IMR-90 (cell line): ENCODE data around the gene FGR. TPM values are rescaled to one million over a fixed set of nuclear protein-coding genes. Genes with fewer than 3 reads are reported as not detected.

ENCODE experiments used
- ATAC-seq: fragments of 200-7000 bp; cut with Tn5 transposase; 2 replicates; pipeline ENCODE4 v1.9.1; 2020; ENCODE audit warnings: low read depth, mild to moderate bottlenecking, moderate library complexity
- BruUV-seq: library from RNA; stranded (reverse); fragments of 400-500 nt; replicated peaks from 2 replicates; lab custom pipeline; 2021; lab: Mats Ljungman, UMichigan
- CTCF ChIA-PET: fragments of 300-600 bp; formaldehyde crosslinking; extraction: SDS; loops from one replicate; lab custom pipeline; 2021; ENCODE audit warnings: antibody characterized with exemption; lab: Yijun Ruan, JAX
- POLR2A ChIA-PET: fragments of 300-600 bp; sonication (Branson Sonifier 250); formaldehyde crosslinking; loops from one replicate; lab custom pipeline; 2022; ENCODE audit warnings: antibody characterized with exemption; ENCODE audit not compliant: unreplicated experiment; lab: Charles Lee
- DNase-seq: peaks from one replicate; pipeline ENCODE4 v3.0.0; 2013
- H2AFZ ChIP-seq: replicated peaks from 2 replicates; pipeline ENCODE3; 2013; ENCODE audit warnings: low read length, mild to moderate bottlenecking; ENCODE audit not compliant: poor library complexity
- H2AK5ac ChIP-seq: 2 replicates; pipeline ENCODE4 v1.6.1; 2013; ENCODE audit warnings: low read depth, low read length, inconsistent platforms
- H2AK9ac ChIP-seq: replicated peaks from 2 replicates; pipeline ENCODE3; 2013; ENCODE audit warnings: mild to moderate bottlenecking, low read depth, low read length, moderate library complexity; ENCODE audit not compliant: poor library complexity
- H2BK120ac ChIP-seq: 2 replicates; pipeline ENCODE4 v1.6.1; 2013; ENCODE audit warnings: low read depth, low read length, inconsistent platforms
- H2BK15ac ChIP-seq: 3 replicates; pipeline ENCODE4 v1.6.1; 2013; ENCODE audit warnings: low read depth, low read length, inconsistent platforms
- H2BK20ac ChIP-seq: 2 replicates; pipeline ENCODE4 v1.6.1; 2013; ENCODE audit warnings: low read depth, mild to moderate bottlenecking, inconsistent platforms, low read length, moderate library complexity
- H2BK5ac ChIP-seq: 2 replicates; pipeline ENCODE4 v1.6.1; 2013; ENCODE audit warnings: mild to moderate bottlenecking, low read depth, low read length, inconsistent platforms; ENCODE audit not compliant: poor library complexity, severe bottlenecking
- H3K14ac ChIP-seq: replicated peaks from 2 replicates; pipeline ENCODE4 v1.6.1; 2013; ENCODE audit warnings: low read depth, low read length, inconsistent platforms
- H3K18ac ChIP-seq: 2 replicates; pipeline ENCODE4 v1.6.1; 2013; ENCODE audit warnings: low read depth, low read length, control low read depth
- H3K23ac ChIP-seq: 2 replicates; pipeline ENCODE4 v1.6.1; 2013; ENCODE audit warnings: low read depth, low read length, inconsistent platforms
- H3K27ac ChIP-seq: 2 replicates; pipeline ENCODE4 v1.5.1; 2013; ENCODE audit warnings: mild to moderate bottlenecking, control low read depth, low read length; ENCODE audit not compliant: insufficient read depth
- H3K27me3 ChIP-seq: 2 replicates; pipeline ENCODE4 v1.6.1; 2013; ENCODE audit warnings: low read length; ENCODE audit not compliant: control insufficient read depth, insufficient read depth
- H3K36me3 ChIP-seq: 2 replicates; pipeline ENCODE4 v1.6.1; 2013; ENCODE audit warnings: low read length, mixed read lengths; ENCODE audit not compliant: control insufficient read depth, insufficient read depth
- H3K4ac ChIP-seq: 2 replicates; pipeline ENCODE4 v1.6.1; 2013; ENCODE audit warnings: low read depth, low read length, inconsistent platforms
- H3K4me1 ChIP-seq: 2 replicates; pipeline ENCODE4 v1.6.1; 2013; ENCODE audit warnings: low read length, mixed read lengths; ENCODE audit not compliant: control insufficient read depth, insufficient read depth
- H3K4me2 ChIP-seq: 2 replicates; pipeline ENCODE4 v1.6.1; 2013; ENCODE audit warnings: low read depth, mild to moderate bottlenecking, control low read depth, low read length, moderate library complexity
- H3K4me3 ChIP-seq: 2 replicates; pipeline ENCODE4 v1.5.1; 2013; ENCODE audit warnings: low read depth, mild to moderate bottlenecking, control low read depth, low read length, moderate library complexity; ENCODE audit not compliant: insufficient read depth
- H3K56ac ChIP-seq: 2 replicates; pipeline ENCODE4 v1.6.1; 2013; ENCODE audit warnings: low read length, inconsistent platforms; ENCODE audit not compliant: insufficient read depth; ENCODE audit errors: extremely low read depth
- H3K79me1 ChIP-seq, 2 experiments: 2 replicates each; pipeline ENCODE4 v1.6.1; 2013; ENCODE audit warnings: low read length in 2 of 2, inconsistent platforms in 1 of 2, low read depth in 1 of 2
- H3K9ac ChIP-seq: 2 replicates; pipeline ENCODE4 v1.6.1; 2013; ENCODE audit warnings: low read depth, low read length, control low read depth
- H3K9me1 ChIP-seq: 2 replicates; pipeline ENCODE4 v1.6.1; 2013; ENCODE audit warnings: low read length, inconsistent platforms; ENCODE audit not compliant: insufficient read depth
- H3K9me3 ChIP-seq: 2 replicates; pipeline ENCODE4 v1.6.1; 2013; ENCODE audit warnings: low read length; ENCODE audit not compliant: control insufficient read depth, insufficient read depth
- H4K20me1 ChIP-seq: 2 replicates; pipeline ENCODE4 v1.6.1; 2013; ENCODE audit warnings: low read length, inconsistent platforms; ENCODE audit not compliant: insufficient read depth
- H4K5ac ChIP-seq: 2 replicates; pipeline ENCODE4 v1.6.1; 2013; ENCODE audit warnings: mild to moderate bottlenecking, low read depth, low read length, control low read depth
- H4K8ac ChIP-seq, 2 experiments: 2 replicates each; pipeline ENCODE4 v1.6.1; 2013; ENCODE audit warnings: low read depth in 2 of 2, low read length in 2 of 2, control low read depth in 1 of 2, inconsistent platforms in 1 of 2
- H4K91ac ChIP-seq: 2 replicates; pipeline ENCODE4 v1.6.1; 2013; ENCODE audit warnings: low read depth, low read length, inconsistent platforms; ENCODE audit not compliant: insufficient read depth
- CHD1 ChIP-seq: IDR thresholded peaks from 2 replicates; pipeline ENCODE4 v1.6.1; 2012; ENCODE audit warnings: low read depth, low read length, improper control_type of control experiment
- WGBS, 2 experiments: methylation state at CpG; one replicate each; pipeline versions ENCODE4 v1.1.5 to v1.1.7; 2013; ENCODE audit warnings: missing lambda C conversion rate in 2 of 2; ENCODE audit not compliant: insufficient read length in 1 of 2; ENCODE audit errors: extremely low coverage in 2 of 2; 5-methylcytosine and 5-hydroxymethylcytosine counted together
- dilution Hi-C: fragments of 300-500 bp; cut with HindIII; formaldehyde crosslinking; loops from one replicate; pipeline ENCODE4 v1.14.3; 2018; ENCODE audit warnings: low sequenced_read_pairs; ENCODE audit not compliant: unreplicated experiment
- in situ Hi-C: fragments of 300-500 bp; cut with MboI; formaldehyde crosslinking; loops from 3 replicates; pipeline ENCODE4 v1.14.3; 2019; ENCODE audit warnings: low sequenced_read_pairs, inconsistent platforms, mixed read lengths
- intact Hi-C: fragments of 100-400 bp; cut with micrococcal nuclease; formaldehyde crosslinking; loops from 2 replicates; pipeline ENCODE4 v1.10.0; 2022
- polyA plus RNA-seq, 3 experiments: library from polyadenylated mRNA; depleted of rRNA; stranded (reverse); fragments of >200 nt; gene quantifications; 2 replicates each; pipeline ENCODE4 v1.2.3, GENCODE V29; 2012; ENCODE audit warnings: low replicate concordance in 1 of 3
- total RNA-seq: library from RNA; depleted of rRNA; stranded (reverse); fragments of >200 nt; gene quantifications from 2 replicates; pipeline ENCODE4 v1.2.3, GENCODE V29; 2012
- TF ChIP-seq, protein P1 (sequence below): conservative IDR thresholded peaks from 2 replicates; pipeline ENCODE4 v1.5.1; 2012; ENCODE audit warnings: mild to moderate bottlenecking, low read depth, low read length, improper control_type of control experiment
- TF ChIP-seq, protein P2 (sequence below): fragments of 150-350 bp; IDR thresholded peaks from 2 replicates; pipeline ENCODE4 v1.6.1; 2017; ENCODE audit warnings: mild to moderate bottlenecking, antibody characterized with exemption, low read length, low read depth

The FGR gene
- total and polyA plus RNA-seq, 2 of the 4 experiments (the other 2 are of a cell fraction) = not detected

DNA sequence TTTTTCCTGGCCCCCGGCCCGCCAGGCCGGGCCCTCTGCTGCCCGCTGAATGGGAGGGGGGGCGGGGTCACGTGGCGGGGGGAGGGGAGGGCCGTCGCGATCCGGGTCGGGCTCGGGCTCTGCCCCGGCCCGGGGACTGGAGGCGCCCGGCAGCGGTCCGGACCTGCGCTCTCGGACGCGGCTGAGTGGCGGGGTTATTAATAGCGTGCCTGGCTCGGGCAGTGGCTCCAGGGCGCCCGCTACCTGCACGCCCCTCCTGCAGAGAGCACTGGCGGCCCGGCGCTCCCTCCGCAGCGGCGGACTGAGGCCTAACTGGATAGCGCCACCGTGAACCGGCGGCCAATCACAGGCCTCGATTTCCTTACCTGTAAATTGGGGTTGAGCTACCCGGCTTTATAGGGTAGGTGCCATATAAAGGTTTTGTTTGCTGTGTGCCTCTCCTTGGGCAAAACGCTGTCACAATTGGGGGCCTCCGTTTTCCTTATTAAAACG, 59.1 kb downstream of the FGR start:
- H4K8ac ChIP-seq = peak overlapping the region in 1 of 2 experiments; percentile 70; a peak in 3 of 4 replicates
- no peaks in the 10 kb centered on the region for H3K9me3 ChIP-seq
- H2AFZ ChIP-seq = peak overlapping the region; percentile 86
- H3K9me1 ChIP-seq = peaks cover 14% of the 10 kb centered on the region
- dilution Hi-C loops = no loop called here
- no peak for TF ChIP-seq CHD1
- TF ChIP-seq, protein P1, sequence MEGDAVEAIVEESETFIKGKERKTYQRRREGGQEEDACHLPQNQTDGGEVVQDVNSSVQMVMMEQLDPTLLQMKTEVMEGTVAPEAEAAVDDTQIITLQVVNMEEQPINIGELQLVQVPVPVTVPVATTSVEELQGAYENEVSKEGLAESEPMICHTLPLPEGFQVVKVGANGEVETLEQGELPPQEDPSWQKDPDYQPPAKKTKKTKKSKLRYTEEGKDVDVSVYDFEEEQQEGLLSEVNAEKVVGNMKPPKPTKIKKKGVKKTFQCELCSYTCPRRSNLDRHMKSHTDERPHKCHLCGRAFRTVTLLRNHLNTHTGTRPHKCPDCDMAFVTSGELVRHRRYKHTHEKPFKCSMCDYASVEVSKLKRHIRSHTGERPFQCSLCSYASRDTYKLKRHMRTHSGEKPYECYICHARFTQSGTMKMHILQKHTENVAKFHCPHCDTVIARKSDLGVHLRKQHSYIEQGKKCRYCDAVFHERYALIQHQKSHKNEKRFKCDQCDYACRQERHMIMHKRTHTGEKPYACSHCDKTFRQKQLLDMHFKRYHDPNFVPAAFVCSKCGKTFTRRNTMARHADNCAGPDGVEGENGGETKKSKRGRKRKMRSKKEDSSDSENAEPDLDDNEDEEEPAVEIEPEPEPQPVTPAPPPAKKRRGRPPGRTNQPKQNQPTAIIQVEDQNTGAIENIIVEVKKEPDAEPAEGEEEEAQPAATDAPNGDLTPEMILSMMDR = 0 out of 2 replicates have a peak, but pooled peaks have one; percentile 9
- TF ChIP-seq, protein P2, sequence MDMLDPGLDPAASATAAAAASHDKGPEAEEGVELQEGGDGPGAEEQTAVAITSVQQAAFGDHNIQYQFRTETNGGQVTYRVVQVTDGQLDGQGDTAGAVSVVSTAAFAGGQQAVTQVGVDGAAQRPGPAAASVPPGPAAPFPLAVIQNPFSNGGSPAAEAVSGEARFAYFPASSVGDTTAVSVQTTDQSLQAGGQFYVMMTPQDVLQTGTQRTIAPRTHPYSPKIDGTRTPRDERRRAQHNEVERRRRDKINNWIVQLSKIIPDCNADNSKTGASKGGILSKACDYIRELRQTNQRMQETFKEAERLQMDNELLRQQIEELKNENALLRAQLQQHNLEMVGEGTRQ = peak; percentile 44; the same call in 1 of the 2 replicates
- no TSS peak for BruUV-seq
- intact Hi-C loops = no loop called here
- POLR2A ChIA-PET = no interaction called here
- peaks cover 49% of the 10 kb centered on the region for H3K4me1 ChIP-seq
- H3K27me3 ChIP-seq = no peaks in the 10 kb centered on the region
- peak overlapping the region; percentile 87 for H3K23ac ChIP-seq
- peak overlapping the region; percentile 41 for H3K9ac ChIP-seq
- 11% methylated on average over 24 of the region's 44 CpGs; no CpG with 5 or more reads in 1 of the 2 experiments for WGBS, 2 experiments
- in situ Hi-C loops = no loop called here
- H4K91ac ChIP-seq = peak overlapping the region; percentile 39
- peak overlapping the region; percentile 77 for H3K27ac ChIP-seq
- CTCF ChIA-PET = interaction anchor here (0.6 to 1.6 kb wide), 5 partner anchors 9 to 23 kb away, joined by 3 to 6 read pairs (median 4); no protein-coding TSS in a partner anchor
- H2AK9ac ChIP-seq = peak overlapping the region; percentile 67
- peak overlapping the region; percentile 52 for H3K14ac ChIP-seq
- H3K4me2 ChIP-seq = peak overlapping the region; percentile 79
- H3K4me3 ChIP-seq = peak overlapping the region; percentile 32
- peaks cover 49% of the 10 kb centered on the region for H4K20me1 ChIP-seq
- DNase-seq (no peak), ATAC-seq (peak; percentile 61)
- H3K36me3 ChIP-seq = no peaks in the 10 kb centered on the region; the same call in 1 of the 2 replicates
- H3K4ac ChIP-seq = peak overlapping the region; percentile 76
- peak overlapping the region; percentile 60 for H2BK120ac ChIP-seq
- peaks cover 42 to 82% of the 10 kb centered on the region in 2 experiments for H3K79me1 ChIP-seq
- no peak overlapping the region for H2BK20ac ChIP-seq
- no peak overlapping the region; the same call in 1 of the 2 replicates for H3K56ac ChIP-seq
- H4K5ac ChIP-seq = peak overlapping the region; percentile 19; the same call in 1 of the 2 replicates
- H2BK5ac ChIP-seq = peak overlapping the region; percentile 79
- no peak overlapping the region for H3K18ac ChIP-seq
- H2BK15ac ChIP-seq = no peak overlapping the region
- H2AK5ac ChIP-seq = peak overlapping the region; percentile 95
